ACHN (cell line): ENCODE measurements around the gene MALRD1.

Experiments used
- DNase-seq: peaks from one replicate; pipeline ENCODE4 v3.0.0-alpha.2; 2015
- in situ Hi-C: cut with HindIII; loops from 2 replicates; pipeline ENCODE4 v1.10.0; 2017; ENCODE audit warnings: low sequenced_read_pairs, low pct_ligation_motif_present, low pct_unique_long_range_greater_than_20kb

Gene MALRD1

GRCh38 chr10:19096501-19097073, 48.0 kb downstream of the MALRD1 start:
- DNase-seq: no peak
- in situ Hi-C loops: no loop called here

- in situ Hi-C loops: no loop called here
- no peak for DNase-seq
These were observed 48.5 kb downstream of the MALRD1 start for GRCh38 chr10:19097151-19097550.

- no peak for DNase-seq
- in situ Hi-C loops: no loop called here
These were observed 50.2 kb downstream of the MALRD1 start for GRCh38 chr10:19098803-19099202.

- DNase-seq: no peak
- in situ Hi-C loops: no loop called here
These were observed 58.8 kb downstream of the MALRD1 start for GRCh38 chr10:19107406-19107805.

GRCh38 chr10:19111501-19112267, 63.1 kb downstream of the MALRD1 start:
- in situ Hi-C loops: no loop called here

GRCh38 chr10:19117438-19117837, 68.8 kb downstream of the MALRD1 start:
- in situ Hi-C loops: no loop called here
- no peak for DNase-seq

More at GRCh38 chr10:19111501-19112267, 63.1 kb downstream of the MALRD1 start:
- DNase-seq: no peak

GRCh38 chr10:19119191-19119590, 70.6 kb downstream of the MALRD1 start:
- in situ Hi-C loops: no loop called here

GRCh38 chr10:19120381-19120908, 71.8 kb downstream of the MALRD1 start:
- in situ Hi-C loops: no loop called here
- DNase-seq: no peak

More at GRCh38 chr10:19119191-19119590, 70.6 kb downstream of the MALRD1 start:
- DNase-seq: no peak

GRCh38 chr10:19133992-19134391, 85.4 kb downstream of the MALRD1 start:
- DNase-seq: no peak
- in situ Hi-C loops: no loop called here

GRCh38 chr10:19142967-19143366, 94.4 kb downstream of the MALRD1 start:
- in situ Hi-C loops: no loop called here
- no peak for DNase-seq

- no peak for DNase-seq
- in situ Hi-C loops: no loop called here
These were observed 95.6 kb downstream of the MALRD1 start for GRCh38 chr10:19144206-19144605.

GRCh38 chr10:19154375-19154774, 105.8 kb downstream of the MALRD1 start:
- DNase-seq: no peak
- in situ Hi-C loops: no loop called here

- in situ Hi-C loops: no loop called here
- DNase-seq: no peak
These were observed 109.8 kb downstream of the MALRD1 start for GRCh38 chr10:19158358-19158757.

GRCh38 chr10:19158870-19159269, 110.3 kb downstream of the MALRD1 start:
- in situ Hi-C loops: no loop called here
- no peak for DNase-seq

GRCh38 chr10:19164461-19164860, 115.9 kb downstream of the MALRD1 start:
- in situ Hi-C loops: no loop called here

GRCh38 chr10:19168584-19168983, 120.0 kb downstream of the MALRD1 start:
- in situ Hi-C loops: no loop called here
- peak; percentile 19 for DNase-seq

More at GRCh38 chr10:19164461-19164860, 115.9 kb downstream of the MALRD1 start:
- no peak for DNase-seq

- in situ Hi-C loops: no loop called here
These were observed 120.4 kb downstream of the MALRD1 start for GRCh38 chr10:19169041-19169440.

GRCh38 chr10:19169684-19170083, 121.1 kb downstream of the MALRD1 start:
- peak; percentile 15 for DNase-seq
- in situ Hi-C loops: no loop called here

More at GRCh38 chr10:19169041-19169440, 120.4 kb downstream of the MALRD1 start:
- no peak for DNase-seq

- DNase-seq: no peak
- in situ Hi-C loops: no loop called here
These were observed 130.1 kb downstream of the MALRD1 start for GRCh38 chr10:19178675-19179074.

GRCh38 chr10:19184891-19185290, 136.3 kb downstream of the MALRD1 start:
- in situ Hi-C loops: no loop called here
- no peak for DNase-seq
